DMS53 (cell line): ENCODE measurements around the gene PPIE.

ENCODE experiments used
- DNase-seq: peaks from one replicate; lab custom pipeline; 2025; lab: John Stamatoyannopoulos, UW

The PPIE gene

GRCh38 chr1:39720094-39720999 lies 18.3 kb upstream of the PPIE start:
- DNase-seq, result peak; percentile 87

GRCh38 chr1:39721664-39722063 lies 17.0 kb upstream of the PPIE start:
- DNase-seq, result peak; percentile 30

DNA sequence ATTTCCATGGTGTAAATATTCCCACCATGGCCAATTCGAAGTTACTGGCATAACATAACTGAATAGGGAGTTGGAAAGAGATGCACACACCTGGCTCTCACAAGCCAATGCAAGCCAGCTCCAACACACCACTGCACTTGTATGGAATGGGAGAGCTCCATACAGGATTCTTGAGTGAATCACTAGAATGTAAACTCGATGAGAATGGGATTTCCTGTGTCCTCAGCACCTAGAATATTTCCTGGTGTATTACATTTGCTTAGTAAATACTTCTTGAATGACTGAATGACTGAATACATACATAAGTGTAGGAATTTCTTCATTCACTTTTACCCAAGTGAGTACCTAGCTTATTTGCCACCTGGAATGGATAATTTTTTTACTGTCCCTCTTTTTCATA lies 16.2 kb upstream of the PPIE start:
- peak; percentile 70 for DNase-seq

- no peak for DNase-seq
Measured at GRCh38 chr1:39726600-39726999, 12.1 kb upstream of the PPIE start.

DNA sequence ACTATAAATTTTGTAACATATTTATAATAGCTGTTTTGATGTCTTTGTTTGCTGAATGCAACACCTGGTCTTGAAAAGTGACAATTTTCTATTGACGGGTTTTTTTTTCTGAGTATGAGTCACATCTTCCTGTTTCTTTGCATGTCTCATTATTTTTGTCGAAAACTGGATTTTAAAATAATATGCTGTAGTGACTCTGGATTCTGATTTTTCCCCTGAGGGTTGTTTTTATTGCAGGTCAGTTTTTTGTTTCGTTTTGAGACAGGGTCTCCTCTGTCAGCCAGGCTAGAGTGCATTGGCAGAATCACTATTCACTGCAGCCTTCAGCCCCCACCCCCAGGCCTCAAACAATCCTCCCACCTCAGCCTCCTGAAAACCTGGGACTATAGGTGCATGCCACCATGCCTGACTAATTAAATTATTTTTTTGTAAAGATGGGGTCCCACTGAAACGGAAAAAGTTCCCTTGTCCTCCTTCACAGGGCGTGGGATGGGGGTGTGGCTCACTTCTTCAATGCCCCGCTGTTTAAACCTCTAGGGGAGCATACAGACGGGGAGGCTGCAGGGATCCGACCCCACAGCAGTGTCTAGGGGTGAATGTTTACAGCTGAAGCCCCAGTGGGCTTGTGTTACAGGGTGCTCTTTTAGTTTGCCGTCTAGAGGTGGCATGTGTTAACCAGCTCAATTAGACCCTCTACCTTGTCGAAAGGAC lies 11.3 kb upstream of the PPIE start:
- peak; percentile 50 for DNase-seq

GRCh38 chr1:39727932-39728317 lies 10.8 kb upstream of the PPIE start:
- DNase-seq, result peak; percentile 68

DNA sequence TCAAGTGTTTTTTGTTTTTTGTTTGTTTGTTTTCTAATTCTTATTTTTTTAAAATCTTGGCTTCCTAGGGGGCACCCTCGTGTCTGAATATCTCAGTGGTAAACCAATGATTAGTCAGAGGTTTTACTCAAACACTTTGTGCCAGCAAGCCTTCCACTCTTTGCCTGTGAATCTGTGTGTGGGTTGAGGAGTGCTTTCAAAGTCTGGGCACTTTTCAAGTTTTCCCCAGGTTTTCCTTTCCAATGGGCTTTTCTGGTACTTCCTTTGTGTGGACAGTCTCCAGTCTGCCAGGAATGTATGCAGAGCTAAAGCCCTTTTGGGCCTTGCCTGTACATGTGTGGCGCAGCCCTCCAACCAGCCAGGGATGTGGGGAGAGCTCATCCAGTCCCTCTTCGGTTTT lies 9.7 kb upstream of the PPIE start:
- no peak for DNase-seq

DNA sequence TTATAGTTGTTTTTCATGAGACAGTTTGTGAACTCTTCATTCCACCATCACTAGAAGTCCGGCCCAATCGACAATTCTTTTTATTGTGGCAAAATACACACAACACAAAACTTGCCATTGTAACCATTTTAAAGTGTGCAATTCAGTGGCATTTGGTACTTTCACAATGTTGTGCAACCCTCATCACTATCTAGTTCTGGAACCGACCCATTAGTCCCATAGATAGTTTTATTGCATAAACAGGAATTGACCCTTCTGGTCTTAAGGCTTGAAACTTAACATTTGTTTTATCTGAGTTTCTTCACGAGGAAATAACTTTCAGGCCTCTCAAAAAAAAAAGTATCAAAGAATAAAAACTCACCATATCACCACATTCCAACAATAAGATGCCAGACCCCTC lies 8.8 kb upstream of the PPIE start:
- no peak for DNase-seq

- no peak for DNase-seq
Measured at GRCh38 chr1:39732730-39733129, 6.0 kb upstream of the PPIE start.

DNA sequence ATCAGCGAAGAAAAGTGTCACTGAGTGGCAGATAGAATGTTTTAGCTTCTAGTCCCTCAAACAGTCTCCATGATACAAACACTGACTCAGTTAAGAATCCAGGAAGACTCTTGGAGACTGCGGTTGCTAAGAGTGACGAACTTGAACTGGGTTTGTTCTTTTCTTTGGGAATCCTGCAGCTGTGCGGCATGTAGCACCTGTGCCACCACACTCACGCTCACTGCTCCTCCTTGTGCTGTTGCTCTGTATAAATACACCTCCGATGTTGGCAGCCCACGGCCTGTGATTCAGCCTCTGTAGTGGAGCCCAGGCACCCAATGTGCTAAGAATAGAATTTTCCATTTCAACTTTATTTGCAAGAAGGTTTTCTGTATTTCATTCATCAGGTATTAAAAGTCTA lies 5.5 kb upstream of the PPIE start:
- DNase-seq, result no peak

DNA sequence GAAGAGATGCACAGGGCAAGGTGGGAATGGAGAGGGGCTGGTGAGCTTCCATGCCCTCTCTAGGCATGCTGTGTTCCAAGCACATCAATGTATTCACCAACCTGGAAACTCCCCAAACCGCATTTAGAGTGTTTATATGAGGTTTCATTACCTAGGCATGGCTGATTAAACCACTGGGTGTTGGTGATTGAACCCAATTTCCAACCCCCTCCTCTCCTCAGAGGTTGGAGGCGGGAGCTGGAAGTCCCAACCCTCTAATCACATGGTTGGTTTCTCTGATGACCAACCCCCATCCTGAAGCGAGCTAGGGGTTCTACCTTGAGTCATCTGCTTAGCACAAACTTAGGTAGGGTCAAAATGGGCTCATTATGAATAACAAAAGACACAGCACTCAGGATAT lies 3.0 kb upstream of the PPIE start:
- no peak for DNase-seq

DNA sequence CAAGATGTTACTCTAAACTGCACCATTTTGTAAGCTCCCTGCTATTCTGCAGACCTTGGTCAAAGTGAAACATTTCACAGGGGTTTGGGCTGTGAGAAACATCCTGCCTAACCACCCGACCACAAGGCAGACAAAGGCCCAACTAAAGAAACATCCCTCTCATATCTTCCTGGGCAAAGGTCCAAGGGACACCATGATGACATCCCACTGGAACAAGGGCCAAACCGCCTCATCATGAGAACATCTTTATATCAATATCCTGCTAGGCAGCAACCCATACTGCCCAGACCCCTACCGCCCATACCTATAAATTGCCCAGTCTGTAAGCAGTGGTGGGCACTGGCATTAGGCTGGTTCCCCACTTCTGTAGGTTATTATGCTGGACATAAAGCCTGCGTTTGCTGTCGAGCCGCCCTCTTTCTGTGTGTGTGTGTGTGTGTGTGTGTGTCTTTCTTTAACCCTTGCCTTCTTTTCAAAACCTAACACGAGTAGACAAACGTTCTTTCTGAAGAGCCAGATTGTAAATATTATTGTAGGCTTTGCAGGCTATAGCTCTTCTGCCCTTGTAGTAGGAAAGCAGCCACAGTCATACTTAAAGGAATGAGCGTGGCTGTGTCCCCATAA lies 1.0 kb upstream of the PPIE start:
- no peak for DNase-seq

GRCh38 chr1:39745016-39745670 lies 6.5 kb downstream of the PPIE start:
- DNase-seq, result no peak

GRCh38 chr1:39751595-39751994 lies 12.9 kb downstream of the PPIE start:
- DNase-seq, result no peak

DNA sequence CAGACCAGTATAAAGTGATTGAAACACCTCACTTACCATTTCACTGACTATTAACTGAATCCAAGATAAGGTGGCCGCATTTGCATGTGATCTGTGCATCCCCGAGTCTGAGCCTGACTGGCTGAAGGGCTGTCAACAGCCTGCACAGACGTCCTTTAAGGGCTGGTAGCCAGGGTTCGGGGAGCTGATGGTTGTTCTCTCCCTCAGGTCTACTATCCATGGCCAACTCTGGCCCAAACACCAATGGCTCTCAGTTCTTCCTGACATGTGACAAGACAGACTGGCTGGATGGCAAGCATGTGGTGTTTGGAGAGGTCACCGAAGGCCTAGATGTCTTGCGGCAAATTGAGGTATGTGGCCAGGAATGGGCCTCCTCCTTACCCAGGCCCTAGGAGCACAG lies 14.0 kb downstream of the PPIE start:
- no peak for DNase-seq

DNA sequence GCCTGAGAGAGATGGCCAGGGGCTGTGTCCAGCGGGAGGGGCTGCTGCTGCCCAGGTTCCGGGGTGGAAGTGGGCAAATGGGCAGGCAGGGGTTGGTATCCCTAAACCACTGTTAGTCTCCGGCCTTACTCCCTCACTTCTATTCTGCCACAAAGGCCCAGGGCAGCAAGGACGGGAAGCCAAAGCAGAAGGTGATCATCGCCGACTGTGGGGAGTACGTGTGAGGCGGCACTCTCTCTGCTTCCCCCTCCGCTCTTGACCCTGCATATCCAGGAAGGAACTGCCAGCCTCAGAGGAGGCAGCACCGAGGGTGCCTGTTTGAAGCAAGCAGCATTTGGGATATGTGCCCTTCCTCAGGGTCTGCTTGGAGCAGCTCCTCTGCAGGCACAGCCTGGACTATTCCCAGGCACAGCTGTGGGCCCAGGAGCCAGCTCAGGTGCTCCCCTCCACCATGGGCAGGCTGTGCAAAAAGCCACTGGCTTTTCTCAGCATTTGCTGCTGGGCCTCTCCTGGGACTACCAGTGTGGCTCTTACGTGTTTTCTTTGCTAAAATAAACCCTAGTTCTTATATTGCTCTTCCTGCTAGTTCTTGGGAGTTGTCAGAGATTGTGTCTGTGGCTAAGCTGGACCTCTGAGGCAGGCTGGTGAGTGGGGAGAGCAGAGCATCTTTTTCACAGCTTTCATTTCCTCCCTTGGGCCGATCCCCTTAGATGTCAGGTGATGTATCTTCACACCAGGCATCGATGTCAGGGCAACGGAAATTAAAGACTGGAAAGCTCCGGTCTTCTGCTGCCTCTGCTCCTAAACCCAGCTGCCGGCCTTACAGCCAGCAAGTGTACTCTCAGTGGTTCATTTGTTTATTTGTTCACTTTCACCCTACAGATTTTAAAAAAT lies 14.7 kb downstream of the PPIE start:
- DNase-seq, result no peak

DNA sequence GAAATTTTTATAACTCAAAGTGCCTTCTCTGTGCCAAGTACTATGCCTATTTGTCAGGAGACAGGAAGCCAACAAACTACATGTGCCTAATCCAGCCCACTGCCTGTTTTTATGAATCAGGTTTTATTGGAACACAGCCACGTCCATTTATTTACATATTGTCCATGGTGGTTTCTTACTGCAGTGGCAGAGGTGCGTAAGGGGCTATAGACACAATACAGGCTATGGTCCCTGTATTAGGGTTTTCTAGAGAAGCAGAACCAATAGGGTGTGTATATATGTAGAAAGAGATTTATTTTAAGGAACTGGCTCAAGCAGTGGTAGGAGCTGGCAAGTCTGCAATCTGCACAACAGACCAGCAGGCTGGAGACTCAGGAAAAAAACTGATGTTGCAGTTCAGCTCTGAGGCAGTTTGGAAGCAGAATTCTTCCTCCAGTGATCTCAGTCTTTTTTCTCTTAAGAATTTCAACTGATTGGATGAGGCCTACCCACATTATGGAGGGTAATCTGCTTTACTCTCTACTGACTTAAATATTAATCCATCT lies 15.4 kb downstream of the PPIE start:
- DNase-seq, result no peak

DNA sequence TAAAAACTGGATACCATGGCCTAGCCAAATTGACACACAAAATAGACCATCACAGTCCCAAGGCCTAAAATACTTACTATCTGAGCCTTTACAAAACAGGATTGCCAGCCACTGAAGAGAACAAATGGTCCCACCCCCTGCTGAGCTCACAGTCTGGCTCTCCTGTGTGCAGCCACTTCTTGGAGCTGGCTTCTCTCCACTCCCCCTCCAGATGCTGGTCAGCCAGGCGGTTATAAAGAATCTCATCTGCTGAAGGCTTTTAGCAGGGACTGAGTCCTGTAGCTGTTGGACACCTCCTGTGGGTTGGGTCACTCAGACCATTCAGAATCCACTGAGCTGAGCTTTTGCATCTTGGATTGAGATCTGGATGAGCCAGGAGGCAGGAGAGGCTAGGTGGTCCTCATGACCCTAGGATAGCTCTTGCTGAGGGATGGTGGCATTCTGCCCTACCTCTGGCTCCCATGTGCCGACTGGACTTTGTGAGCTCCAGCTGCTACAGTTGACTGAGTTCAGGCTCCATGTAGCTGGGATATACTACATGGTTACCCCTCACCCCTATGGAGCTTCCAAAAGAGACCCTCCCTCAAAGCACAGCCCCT lies 16.3 kb downstream of the PPIE start:
- DNase-seq, result no peak

GRCh38 chr1:39755965-39756659 lies 17.4 kb downstream of the PPIE start:
- DNase-seq, result peak; percentile 41

GRCh38 chr1:39757501-39757900 lies 18.8 kb downstream of the PPIE start:
- no peak for DNase-seq
